Measurements from ENCODE around the gene HIRA. TPM values are rescaled to one million over a fixed set of nuclear protein-coding genes. Genes with fewer than 3 reads are reported as not detected.

HIRA gene
- total and polyA plus RNA-seq, 2 of the 8 experiments (the other 6 are each of a cell fraction or from before 2014, with no cell fraction given) = 34.9 to 67.2 TPM

DNA sequence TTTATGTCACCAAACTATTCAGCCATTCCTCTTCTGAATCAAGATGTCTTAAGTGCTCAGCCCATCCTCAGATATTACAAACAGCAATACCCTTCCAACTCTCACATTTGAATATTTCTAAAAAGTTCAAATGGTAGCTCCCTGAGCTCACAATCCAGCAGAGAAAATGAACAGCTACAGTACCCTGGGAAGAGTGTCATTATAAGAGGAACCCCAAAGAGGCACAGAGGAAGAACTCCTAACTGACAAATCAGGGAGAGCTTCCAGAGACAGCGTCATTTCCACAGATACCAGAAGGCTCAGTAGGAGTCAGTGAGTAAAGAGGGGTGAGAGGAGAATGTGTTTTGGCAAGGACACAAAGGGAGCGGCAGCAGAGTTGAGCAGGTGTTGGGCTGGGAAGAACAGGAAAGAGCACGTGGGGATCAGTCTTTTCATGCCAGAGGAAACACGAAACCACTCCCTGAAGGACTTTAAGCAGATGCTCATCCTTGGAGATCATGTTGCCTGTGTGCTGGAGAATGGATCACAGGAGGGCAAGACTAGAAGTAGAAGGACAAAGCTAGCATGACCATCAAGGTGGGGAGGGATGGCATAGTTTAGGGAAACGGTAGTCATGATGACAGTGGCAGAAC lies 144.3 kb downstream of the HIRA start (continued):
- TF ChIP-seq CBX8 (IDR thresholded peaks at IDR 0.05; ENCODE audit: borderline replicate concordance, low read depth, low read length) = no peak
- TF ChIP-seq CREB1 (IDR thresholded peaks at IDR 0.05) = no peak
- TF ChIP-seq NRF1 (IDR thresholded peaks at IDR 0.05; ENCODE audit: low read depth, low read length) = no peak
- TF ChIP-seq SP1 (IDR thresholded peaks at IDR 0.05; ENCODE audit: low read depth, low read length) = no peak
- peak in 1 of 2 experiments; percentile 55; a peak in 1 of 4 replicates for TF ChIP-seq SIN3A (conservative IDR thresholded peaks at IDR 0.05 in 1 of 2, IDR thresholded peaks at IDR 0.05 in 1 of 2; ENCODE audit: low read depth in 1 of 2, low read length in 2 of 2)
- TF ChIP-seq, protein P1, sequence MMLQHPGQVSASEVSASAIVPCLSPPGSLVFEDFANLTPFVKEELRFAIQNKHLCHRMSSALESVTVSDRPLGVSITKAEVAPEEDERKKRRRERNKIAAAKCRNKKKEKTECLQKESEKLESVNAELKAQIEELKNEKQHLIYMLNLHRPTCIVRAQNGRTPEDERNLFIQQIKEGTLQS (IDR thresholded peaks at IDR 0.05; ENCODE audit: insufficient read depth, low read depth, low read length) = no peak
- no peak for TF ChIP-seq RAD21 (IDR thresholded peaks at IDR 0.05 in 1 of 2, conservative IDR thresholded peaks at IDR 0.05 in 1 of 2; ENCODE audit: low read depth in 2 of 2, low read length in 2 of 2)
